Peyer's patch (tissue), 4 donors: ENCODE data around the gene EXOC4. TPM values are rescaled to one million over a fixed set of nuclear protein-coding genes. Genes with fewer than 3 reads are reported as not detected.
"Not testable (repeated sequence)": the region's sequence is repeated elsewhere in the genome, so short reads cannot be mapped to it uniquely, and the experiment has no call there.

Experiments used
- DNase-seq, 3 donors: peaks; one replicate each; pipeline ENCODE4 v3.0.0-alpha.2; 2017 to 2019
- H3K27ac ChIP-seq, 4 donors: fragments of 200-600 bp; sonication (generic); one replicate each; pipeline ENCODE4 v1.5.1; 2016 to 2019
- H3K27me3 ChIP-seq, 2 donors: fragments of 200-600 bp; sonication (generic); one replicate each; pipeline ENCODE4 v1.5.1; 2019
- H3K36me3 ChIP-seq, 3 donors: fragments of 200-600 bp; sonication (generic); one replicate each; pipeline ENCODE4 v1.5.1; 2016 to 2019
- H3K4me1 ChIP-seq, 4 donors: fragments of 200-600 bp; sonication (generic); one replicate each; pipeline ENCODE4 v1.5.1; 2016 to 2019
- H3K4me3 ChIP-seq, 4 donors: fragments of 200-600 bp; sonication (generic); 1 replicate in 3 of 4; 2 replicates in 1 of 4; pipeline ENCODE4 v1.5.1; 2016 to 2019; ENCODE audit warnings: mild to moderate bottlenecking in 1 of 4
- H3K9me3 ChIP-seq, 4 donors: fragments of 200-600 bp; sonication (generic); one replicate each; pipeline ENCODE4 v1.5.1; 2016 to 2019; ENCODE audit warnings: mild to moderate bottlenecking in 1 of 4
- POLR2A ChIP-seq, 2 donors: fragments of 450-650 bp; IDR thresholded peaks; one replicate each; pipeline ENCODE4 v1.5.1; 2017; ENCODE audit warnings: antibody characterized with exemption in 2 of 2, mild to moderate bottlenecking in 2 of 2, moderate library complexity in 2 of 2
- total RNA-seq, 4 donors: library from RNA; depleted of rRNA; stranded (reverse); fragments of >200 nt; gene quantifications; one replicate each; pipeline ENCODE4 v1.1.0, GENCODE V29; 2016
- TF ChIP-seq, protein P1 (sequence below), 6 experiments: fragments of 450-650 bp in 4 of 6; fragments of 200-600 bp in 2 of 6; sonication (generic) in 1 of 6; IDR thresholded peaks; one replicate each; pipeline ENCODE4 v1.5.1; 2017 to 2019; ENCODE audit warnings: antibody characterized with exemption in 6 of 6, mild to moderate bottlenecking in 3 of 6, moderate library complexity in 1 of 6

EXOC4 gene
- total RNA-seq, 4 donors from 2014 or later = 128 to 502 (median 141) TPM

- Histone ChIP-seq H3K27me3 (no peaks in the 10 kb centered on the region), H3K9me3 (no peaks in the 10 kb centered on the region), H3K4me1 (no peaks in the 10 kb centered on the region), H3K36me3 (no peaks in the 10 kb centered on the region), H3K27ac (no peak overlapping the region), H3K4me3 (no peak overlapping the region)
- TF ChIP-seq, protein P1, sequence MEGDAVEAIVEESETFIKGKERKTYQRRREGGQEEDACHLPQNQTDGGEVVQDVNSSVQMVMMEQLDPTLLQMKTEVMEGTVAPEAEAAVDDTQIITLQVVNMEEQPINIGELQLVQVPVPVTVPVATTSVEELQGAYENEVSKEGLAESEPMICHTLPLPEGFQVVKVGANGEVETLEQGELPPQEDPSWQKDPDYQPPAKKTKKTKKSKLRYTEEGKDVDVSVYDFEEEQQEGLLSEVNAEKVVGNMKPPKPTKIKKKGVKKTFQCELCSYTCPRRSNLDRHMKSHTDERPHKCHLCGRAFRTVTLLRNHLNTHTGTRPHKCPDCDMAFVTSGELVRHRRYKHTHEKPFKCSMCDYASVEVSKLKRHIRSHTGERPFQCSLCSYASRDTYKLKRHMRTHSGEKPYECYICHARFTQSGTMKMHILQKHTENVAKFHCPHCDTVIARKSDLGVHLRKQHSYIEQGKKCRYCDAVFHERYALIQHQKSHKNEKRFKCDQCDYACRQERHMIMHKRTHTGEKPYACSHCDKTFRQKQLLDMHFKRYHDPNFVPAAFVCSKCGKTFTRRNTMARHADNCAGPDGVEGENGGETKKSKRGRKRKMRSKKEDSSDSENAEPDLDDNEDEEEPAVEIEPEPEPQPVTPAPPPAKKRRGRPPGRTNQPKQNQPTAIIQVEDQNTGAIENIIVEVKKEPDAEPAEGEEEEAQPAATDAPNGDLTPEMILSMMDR (IDR thresholded peaks at IDR 0.05) = no peak
- no peak for TF ChIP-seq POLR2A (IDR thresholded peaks at IDR 0.05)
- DNase-seq = no peak
These were observed 818.8 kb downstream of the EXOC4 start for GRCh38 chr7:134071355-134072331.

DNA sequence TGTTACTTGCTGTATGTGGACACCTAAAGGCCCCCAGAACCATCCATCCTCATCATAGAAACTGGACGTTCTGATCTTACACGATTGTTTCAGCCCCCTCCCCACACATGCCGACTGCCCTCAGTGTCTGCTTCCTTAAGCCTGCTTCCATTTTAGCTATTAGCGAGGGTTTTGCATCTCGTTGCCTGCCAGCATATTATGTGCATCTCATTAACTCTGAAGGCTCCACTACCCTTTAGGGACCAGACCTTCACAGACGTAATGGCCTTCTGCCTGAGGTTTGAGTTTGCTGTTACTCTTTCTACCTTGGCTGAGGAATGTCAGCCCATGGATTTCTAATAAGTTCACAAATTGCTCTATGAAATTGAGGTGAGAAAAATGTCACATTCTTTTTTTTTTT, 820.4 kb downstream of the EXOC4 start:
- no peak for DNase-seq
- Histone ChIP-seq H3K27ac (no peak overlapping the region), H3K4me1 (no peaks in the 10 kb centered on the region), H3K36me3 (no peaks in the 10 kb centered on the region), H3K9me3 (no peaks in the 10 kb centered on the region), H3K4me3 (no peak overlapping the region), H3K27me3 (no peaks in the 10 kb centered on the region)
- TF ChIP-seq, protein P1 (IDR thresholded peaks at IDR 0.05) = no peak
- TF ChIP-seq POLR2A (IDR thresholded peaks at IDR 0.05) = no peak

DNA sequence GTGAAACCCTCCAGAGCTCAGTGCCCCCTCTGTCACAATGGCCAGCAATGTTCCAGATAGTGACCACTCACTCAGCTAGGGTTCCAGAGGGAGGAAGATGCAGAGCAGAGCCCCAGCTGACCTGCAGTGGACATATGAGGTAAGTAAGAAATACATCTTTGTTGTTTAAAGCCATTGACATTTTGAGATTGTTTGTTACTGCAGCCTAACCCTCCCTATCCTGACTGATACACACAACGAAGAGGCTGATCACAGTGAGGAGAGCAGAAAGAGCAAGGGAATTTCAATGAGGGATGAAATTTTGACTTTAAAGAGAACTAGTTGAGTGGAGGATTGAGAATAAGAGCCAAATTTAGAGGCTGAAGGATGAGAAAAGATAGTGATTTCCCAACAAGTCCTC, 822.9 kb downstream of the EXOC4 start:
- H3K27ac ChIP-seq = no peak overlapping the region
- DNase-seq = no peak
- no peaks in the 10 kb centered on the region for H3K36me3 ChIP-seq
- H3K27me3 ChIP-seq = no peaks in the 10 kb centered on the region
- TF ChIP-seq, protein P1 (IDR thresholded peaks at IDR 0.05) = no peak
- no peak for TF ChIP-seq POLR2A (IDR thresholded peaks at IDR 0.05)
- H3K4me3 ChIP-seq = no peak overlapping the region
- no peaks in the 10 kb centered on the region for H3K4me1 ChIP-seq
- no peaks in the 10 kb centered on the region for H3K9me3 ChIP-seq

- H3K36me3 ChIP-seq, DNase-seq, H3K4me1 ChIP-seq, H3K27me3 ChIP-seq, H3K4me3 ChIP-seq, H3K27ac ChIP-seq, H3K9me3 ChIP-seq: not testable (repeated sequence)
These were observed 824.7 kb downstream of the EXOC4 start for GRCh38 chr7:134077560-134077959.

DNA sequence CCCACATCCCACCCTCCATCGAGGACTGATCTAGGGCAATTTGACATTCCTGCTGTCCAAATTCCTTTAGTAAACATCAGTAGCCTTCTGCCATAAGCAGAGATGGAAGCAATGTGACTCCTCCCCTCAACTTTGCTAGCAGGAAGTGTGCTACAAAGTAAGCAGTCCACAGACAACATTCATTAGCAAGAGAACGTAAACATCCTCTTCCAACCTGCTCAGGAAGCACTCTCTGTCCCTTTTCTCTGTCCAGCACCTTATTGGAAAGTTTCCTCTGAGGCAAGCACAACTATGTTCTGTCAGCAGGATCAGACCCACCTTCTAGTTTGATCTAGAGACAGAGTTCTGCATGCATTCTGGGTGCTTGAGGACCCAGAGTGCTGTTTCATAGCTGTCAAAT, 826.1 kb downstream of the EXOC4 start:
- H3K27me3 ChIP-seq = no peaks in the 10 kb centered on the region
- no peak overlapping the region for H3K4me3 ChIP-seq
- TF ChIP-seq, protein P1 (IDR thresholded peaks at IDR 0.05) = no peak
- TF ChIP-seq POLR2A (IDR thresholded peaks at IDR 0.05) = no peak
- H3K27ac ChIP-seq = no peak overlapping the region
- H3K9me3 ChIP-seq = no peaks in the 10 kb centered on the region
- no peaks in the 10 kb centered on the region for H3K36me3 ChIP-seq
- H3K4me1 ChIP-seq = no peaks in the 10 kb centered on the region
- DNase-seq = no peak

- no peaks in the 10 kb centered on the region for H3K9me3 ChIP-seq
- TF ChIP-seq, protein P1 (IDR thresholded peaks at IDR 0.05) = no peak
- no peak for TF ChIP-seq POLR2A (IDR thresholded peaks at IDR 0.05)
- H3K4me1 ChIP-seq = no peaks in the 10 kb centered on the region
- no peak overlapping the region for H3K4me3 ChIP-seq
- H3K27ac ChIP-seq = no peak overlapping the region
- no peaks in the 10 kb centered on the region for H3K27me3 ChIP-seq
- no peaks in the 10 kb centered on the region for H3K36me3 ChIP-seq
- DNase-seq = no peak
These were observed 828.8 kb downstream of the EXOC4 start for GRCh38 chr7:134081695-134082094.
